GM20000 (cell line): ENCODE results near the gene TAT.

Experiments used
- DNase-seq: peaks from one replicate; pipeline ENCODE4 v3.0.0; 2012; ENCODE audit warnings: low spot score
- TF ChIP-seq, protein P1 (sequence below): IDR thresholded peaks from 2 replicates; pipeline ENCODE4 v1.5.1; 2012; ENCODE audit warnings: mild to moderate bottlenecking, control low read depth; ENCODE audit errors: extremely low read depth, missing control alignments

TAT gene

DNA sequence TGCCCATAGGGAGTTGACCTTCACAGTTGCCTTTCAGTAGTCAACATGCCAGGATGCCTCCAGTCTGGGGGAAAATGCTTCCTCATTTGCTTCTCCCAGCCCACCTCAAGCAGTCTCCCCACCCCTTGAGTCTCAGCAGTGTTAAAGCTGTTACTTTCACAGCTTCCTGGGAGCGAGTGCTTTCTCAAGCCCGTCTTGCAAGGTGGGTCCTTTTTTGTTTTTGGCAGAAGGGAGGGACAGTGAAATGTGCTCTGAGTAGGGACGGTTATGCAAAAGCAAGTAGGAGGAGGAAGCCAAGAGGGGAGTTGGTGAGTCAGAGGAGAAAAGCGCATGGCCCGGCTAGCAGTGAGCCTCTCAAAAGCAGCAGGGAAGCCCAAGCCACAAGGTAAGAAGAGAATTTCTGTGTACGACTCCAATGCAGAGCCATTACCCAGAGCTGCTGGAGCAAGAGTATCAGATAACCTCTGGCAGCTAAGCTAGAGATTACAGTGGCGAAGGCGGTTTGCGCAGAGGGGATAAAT is 50.7 kb downstream of the TAT start, which contains the start of gene CHST4:
CHST4 (plus strand) TSS at position 316 of the 521 bp plus-strand sequence. CDS start 10,252 bp downstream, outside the sequence.
- TF ChIP-seq, protein P1, sequence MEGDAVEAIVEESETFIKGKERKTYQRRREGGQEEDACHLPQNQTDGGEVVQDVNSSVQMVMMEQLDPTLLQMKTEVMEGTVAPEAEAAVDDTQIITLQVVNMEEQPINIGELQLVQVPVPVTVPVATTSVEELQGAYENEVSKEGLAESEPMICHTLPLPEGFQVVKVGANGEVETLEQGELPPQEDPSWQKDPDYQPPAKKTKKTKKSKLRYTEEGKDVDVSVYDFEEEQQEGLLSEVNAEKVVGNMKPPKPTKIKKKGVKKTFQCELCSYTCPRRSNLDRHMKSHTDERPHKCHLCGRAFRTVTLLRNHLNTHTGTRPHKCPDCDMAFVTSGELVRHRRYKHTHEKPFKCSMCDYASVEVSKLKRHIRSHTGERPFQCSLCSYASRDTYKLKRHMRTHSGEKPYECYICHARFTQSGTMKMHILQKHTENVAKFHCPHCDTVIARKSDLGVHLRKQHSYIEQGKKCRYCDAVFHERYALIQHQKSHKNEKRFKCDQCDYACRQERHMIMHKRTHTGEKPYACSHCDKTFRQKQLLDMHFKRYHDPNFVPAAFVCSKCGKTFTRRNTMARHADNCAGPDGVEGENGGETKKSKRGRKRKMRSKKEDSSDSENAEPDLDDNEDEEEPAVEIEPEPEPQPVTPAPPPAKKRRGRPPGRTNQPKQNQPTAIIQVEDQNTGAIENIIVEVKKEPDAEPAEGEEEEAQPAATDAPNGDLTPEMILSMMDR, result no peak
- no peak for DNase-seq

DNA sequence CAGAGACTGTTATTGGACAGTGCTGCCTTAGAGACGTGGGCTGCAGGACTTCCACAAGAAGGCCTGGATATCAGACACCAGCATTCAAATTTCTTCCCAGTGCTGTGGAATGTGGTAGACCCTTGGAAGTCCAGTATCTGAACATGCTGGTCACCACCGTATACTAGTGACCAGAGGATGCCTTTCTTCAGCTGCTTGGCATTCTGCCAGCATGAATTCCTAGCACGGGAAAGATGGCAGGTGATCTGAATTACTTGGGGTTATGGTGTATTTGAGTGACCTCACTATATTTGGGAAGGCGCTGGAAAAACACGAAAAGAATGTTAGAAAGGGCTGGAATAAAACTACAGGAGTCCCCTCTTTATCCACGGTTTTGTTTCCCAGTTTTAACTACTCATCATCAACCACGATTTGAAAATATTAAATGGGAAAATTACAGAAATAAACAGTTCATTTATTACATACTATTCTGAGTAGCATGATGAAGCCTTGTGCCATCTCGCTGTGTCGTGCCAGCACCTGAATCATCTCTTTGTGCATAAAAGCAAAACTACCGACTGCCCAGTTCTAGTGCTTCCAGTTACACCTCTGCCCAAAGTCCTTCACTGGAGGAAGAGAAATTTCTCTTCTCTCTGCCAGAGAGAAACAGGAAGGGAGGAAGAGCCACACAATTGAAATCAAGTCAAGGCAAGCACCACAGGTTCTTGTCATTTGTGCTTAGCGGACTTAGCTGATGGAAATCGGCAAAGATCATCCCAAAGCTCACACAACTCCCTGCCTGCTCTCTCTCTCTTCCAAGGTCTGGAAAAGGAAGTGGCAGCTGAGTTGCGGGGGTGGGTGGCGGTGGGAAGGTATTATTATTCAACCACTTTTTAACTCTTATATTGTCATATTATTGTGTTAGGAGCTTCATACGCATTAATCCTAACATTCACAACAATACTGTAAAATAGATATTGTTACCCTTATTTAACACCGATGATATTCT is 52.0 kb downstream of the TAT start:
- no peak for DNase-seq
- TF ChIP-seq, protein P1, result no peak

DNA sequence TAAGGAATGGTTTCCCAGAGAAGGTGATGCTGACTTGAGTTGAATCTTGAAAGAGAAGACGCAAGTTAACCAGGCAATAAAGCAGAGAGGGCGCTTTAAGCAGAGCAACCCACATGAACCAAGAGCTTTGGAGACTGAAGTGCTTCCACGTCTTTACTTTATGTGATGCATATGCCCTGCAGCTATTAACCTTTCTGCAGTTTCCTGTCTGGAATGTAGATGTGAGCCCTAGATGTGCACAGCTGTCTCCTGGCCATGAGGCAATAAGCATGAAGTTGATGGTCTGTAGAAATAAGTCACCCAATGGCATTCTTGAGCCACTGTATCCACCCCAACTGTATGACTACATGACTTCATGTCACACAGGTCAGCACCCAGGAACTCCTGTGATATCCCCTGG is 56.3 kb downstream of the TAT start:
- no peak for DNase-seq
- TF ChIP-seq, protein P1, result no peak
